Retinal pigment epithelial cell (primary cell): ENCODE measurements around the gene GDF11.
"Not testable (repeated sequence)": the region's sequence is repeated elsewhere in the genome, so short reads cannot be mapped to it uniquely, and the experiment has no call there.

ENCODE experiments used
- DNase-seq: peaks from one replicate; pipeline ENCODE4 v3.0.0-alpha.2; 2010; ENCODE audit warnings: low read depth
- H3K4me3 ChIP-seq: 2 replicates; pipeline ENCODE4 v1.5.1; 2011; ENCODE audit warnings: mild to moderate bottlenecking, low read length, control low read depth, moderate library complexity
- CTCF ChIP-seq: conservative IDR thresholded peaks from 2 replicates; pipeline ENCODE4 v1.5.1; 2011; ENCODE audit warnings: low read depth, low read length, control low read depth, inconsistent platforms

Gene GDF11

GRCh38 chr12:55755246-55755645 lies 12.3 kb downstream of the GDF11 start:
- H3K4me3 ChIP-seq, result no peak overlapping the region
- TF ChIP-seq CTCF, result no peak
- no peak for DNase-seq

- DNase-seq, result no peak
- no peak for TF ChIP-seq CTCF
- H3K4me3 ChIP-seq, result no peak overlapping the region
Measured at GRCh38 chr12:55757701-55758100, 14.8 kb downstream of the GDF11 start.

- not testable (repeated sequence) for H3K4me3 ChIP-seq, DNase-seq
Measured at GRCh38 chr12:55758575-55758974, 15.7 kb downstream of the GDF11 start.

GRCh38 chr12:55760663-55761062 lies 17.7 kb downstream of the GDF11 start:
- no peak for TF ChIP-seq CTCF
- no peak for DNase-seq
- no peak overlapping the region for H3K4me3 ChIP-seq

GRCh38 chr12:55762646-55763045 lies 19.7 kb downstream of the GDF11 start:
- DNase-seq, result no peak
- no peak for TF ChIP-seq CTCF
- H3K4me3 ChIP-seq, result no peak overlapping the region

- TF ChIP-seq CTCF, result no peak
- no peak for DNase-seq
- no peak overlapping the region for H3K4me3 ChIP-seq
Measured at GRCh38 chr12:55765736-55766290, 22.9 kb downstream of the GDF11 start.

GRCh38 chr12:55767156-55767555 lies 24.2 kb downstream of the GDF11 start:
- no peak overlapping the region for H3K4me3 ChIP-seq
- no peak for DNase-seq
- no peak for TF ChIP-seq CTCF

GRCh38 chr12:55771736-55772135 lies 28.8 kb downstream of the GDF11 start:
- TF ChIP-seq CTCF, result no peak
- DNase-seq, result no peak
- H3K4me3 ChIP-seq, result no peak overlapping the region
